BJ (cell line): ENCODE results near the gene HBZ. TPM values are rescaled to one million over a fixed set of nuclear protein-coding genes. Genes with fewer than 3 reads are reported as not detected.

ENCODE experiments used
- CTCF ChIA-PET: fragments of 350-600 bp; formaldehyde crosslinking; extraction: SDS; loops from one replicate; lab custom pipeline; 2021; ENCODE audit warnings: antibody characterized with exemption, inconsistent platforms; lab: Yijun Ruan, JAX
- POLR2A ChIA-PET: fragments of 300-600 bp; sonication (Branson Sonifier 250); formaldehyde crosslinking; extraction: SDS; loops from one replicate; lab custom pipeline; 2021; ENCODE audit warnings: antibody characterized with exemption; lab: Charles Lee
- DNase-seq: peaks from one replicate; pipeline ENCODE4 v3.0.0-alpha.2; 2011; ENCODE audit warnings: low read depth
- H3K27me3 ChIP-seq: 2 replicates; pipeline ENCODE4 v1.6.0; 2011; ENCODE audit warnings: low read length; ENCODE audit not compliant: control insufficient read depth, insufficient read depth
- H3K36me3 ChIP-seq: 2 replicates; pipeline ENCODE4 v1.5.1; 2011; ENCODE audit warnings: low read length; ENCODE audit not compliant: control insufficient read depth, insufficient read depth
- H3K4me3 ChIP-seq: 2 replicates; pipeline ENCODE4 v1.5.1; 2011; ENCODE audit warnings: low read depth, mild to moderate bottlenecking, control low read depth, low read length
- polyA plus RNA-seq: library from polyadenylated mRNA; depleted of rRNA; stranded (reverse); fragments of >200 nt; gene quantifications from 2 replicates; pipeline ENCODE4 v1.2.3, GENCODE V29; 2011
- TF ChIP-seq, protein P1 (sequence below): IDR thresholded peaks from 2 replicates; pipeline ENCODE4 v1.5.1; 2011; ENCODE audit warnings: low read depth, mild to moderate bottlenecking, control low read depth, inconsistent platforms, low read length, moderate library complexity; ENCODE audit not compliant: insufficient read depth

The HBZ gene
- polyA plus RNA-seq, 1 experiment, result not detected

DNA sequence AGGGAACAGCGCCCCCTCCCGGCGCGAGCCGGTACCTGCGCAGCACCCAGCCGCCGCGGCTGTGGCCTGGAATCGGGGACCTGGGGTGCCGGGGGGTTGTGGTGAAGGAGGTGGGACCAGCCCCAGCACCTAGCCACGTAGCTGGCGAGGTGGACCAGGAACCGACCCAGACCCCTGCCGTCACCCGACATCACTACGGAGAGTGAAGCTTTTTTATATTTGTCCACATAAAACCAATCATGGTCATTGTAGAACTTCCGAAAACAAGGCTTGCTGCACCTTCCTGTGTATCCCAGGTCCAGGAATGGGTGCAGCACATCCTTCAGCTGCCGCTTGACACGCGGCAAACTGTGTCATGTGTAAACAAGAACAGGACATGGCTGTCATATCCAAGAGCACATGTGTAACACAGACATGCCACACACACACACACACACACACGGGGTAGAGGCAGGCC lies 29.1 kb downstream of the HBZ start:
- ChIA-PET CTCF (interaction anchor here (0.6 to 2.3 kb wide), 20 partner anchors 10 to 181 kb away, joined by 3 to 16 read pairs (median 4); partner anchors contain the start of gene LUC7L), POLR2A (no interaction called here)
- Histone ChIP-seq H3K4me3 (no peak overlapping the region), H3K36me3 (no peaks in the 10 kb centered on the region; the same call in 1 of the 2 replicates), H3K27me3 (peaks cover 10% of the 10 kb centered on the region)
- no peak for DNase-seq
- TF ChIP-seq, protein P1, sequence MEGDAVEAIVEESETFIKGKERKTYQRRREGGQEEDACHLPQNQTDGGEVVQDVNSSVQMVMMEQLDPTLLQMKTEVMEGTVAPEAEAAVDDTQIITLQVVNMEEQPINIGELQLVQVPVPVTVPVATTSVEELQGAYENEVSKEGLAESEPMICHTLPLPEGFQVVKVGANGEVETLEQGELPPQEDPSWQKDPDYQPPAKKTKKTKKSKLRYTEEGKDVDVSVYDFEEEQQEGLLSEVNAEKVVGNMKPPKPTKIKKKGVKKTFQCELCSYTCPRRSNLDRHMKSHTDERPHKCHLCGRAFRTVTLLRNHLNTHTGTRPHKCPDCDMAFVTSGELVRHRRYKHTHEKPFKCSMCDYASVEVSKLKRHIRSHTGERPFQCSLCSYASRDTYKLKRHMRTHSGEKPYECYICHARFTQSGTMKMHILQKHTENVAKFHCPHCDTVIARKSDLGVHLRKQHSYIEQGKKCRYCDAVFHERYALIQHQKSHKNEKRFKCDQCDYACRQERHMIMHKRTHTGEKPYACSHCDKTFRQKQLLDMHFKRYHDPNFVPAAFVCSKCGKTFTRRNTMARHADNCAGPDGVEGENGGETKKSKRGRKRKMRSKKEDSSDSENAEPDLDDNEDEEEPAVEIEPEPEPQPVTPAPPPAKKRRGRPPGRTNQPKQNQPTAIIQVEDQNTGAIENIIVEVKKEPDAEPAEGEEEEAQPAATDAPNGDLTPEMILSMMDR, result peak; percentile 89

DNA sequence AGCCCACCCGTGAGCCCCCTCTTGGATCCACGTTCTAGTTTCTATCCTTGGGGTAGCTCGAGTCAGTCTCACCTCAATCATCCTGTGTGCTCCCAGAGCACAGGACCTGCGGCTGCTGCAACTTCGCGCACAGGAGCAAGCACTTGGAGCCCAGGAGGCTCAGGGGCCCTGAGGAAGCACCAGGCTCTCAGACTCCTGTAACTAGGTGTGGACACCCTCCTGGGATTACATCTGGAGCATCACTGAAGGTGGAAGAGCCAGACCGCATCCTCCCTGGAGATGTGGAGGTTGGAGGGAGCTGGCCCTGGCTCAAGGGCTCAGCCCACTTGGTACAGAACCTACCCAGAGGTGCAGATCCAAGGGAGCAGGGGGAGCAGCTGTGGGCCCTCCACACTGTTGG lies 30.6 kb downstream of the HBZ start:
- ChIA-PET CTCF (interaction anchor here (0.8 to 2.0 kb wide), 2 partner anchors 118 to 179 kb away, joined by 3 to 9 read pairs; no protein-coding TSS in a partner anchor), POLR2A (interaction anchor here (0.6 kb wide), 1 partner anchor 78 kb away, joined by 4 read pairs; no protein-coding TSS in a partner anchor)
- TF ChIP-seq, protein P1, result no peak
- DNase-seq, result no peak
- H3K4me3 ChIP-seq, result no peak overlapping the region
- H3K27me3 ChIP-seq, result peaks cover 5% of the 10 kb centered on the region
- peaks cover 5% of the 10 kb centered on the region for H3K36me3 ChIP-seq

DNA sequence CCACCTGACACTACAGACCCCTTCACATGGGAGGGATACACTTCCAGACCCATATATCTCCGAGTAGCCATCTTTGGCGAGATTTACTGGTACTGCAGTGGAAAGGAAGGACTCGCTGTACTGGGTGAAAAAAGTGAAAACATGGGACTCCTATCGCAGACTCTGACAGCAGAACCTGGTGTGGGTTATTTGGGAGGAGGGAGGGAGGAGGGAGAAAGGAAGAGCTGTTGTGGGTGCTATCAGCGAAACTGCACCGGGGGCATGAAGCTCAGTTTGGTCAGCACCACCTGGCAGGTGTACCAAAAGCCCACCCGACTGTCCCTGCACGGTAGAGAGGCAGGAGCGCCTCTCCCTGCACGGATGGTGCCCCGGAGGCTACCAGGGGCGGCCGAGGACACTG lies 32.8 kb downstream of the HBZ start:
- TF ChIP-seq, protein P1, result no peak
- Histone ChIP-seq H3K36me3 (peaks cover 17% of the 10 kb centered on the region), H3K27me3 (no peaks in the 10 kb centered on the region), H3K4me3 (no peak overlapping the region)
- ChIA-PET POLR2A (no interaction called here), CTCF (no interaction called here)
- DNase-seq, result no peak

DNA sequence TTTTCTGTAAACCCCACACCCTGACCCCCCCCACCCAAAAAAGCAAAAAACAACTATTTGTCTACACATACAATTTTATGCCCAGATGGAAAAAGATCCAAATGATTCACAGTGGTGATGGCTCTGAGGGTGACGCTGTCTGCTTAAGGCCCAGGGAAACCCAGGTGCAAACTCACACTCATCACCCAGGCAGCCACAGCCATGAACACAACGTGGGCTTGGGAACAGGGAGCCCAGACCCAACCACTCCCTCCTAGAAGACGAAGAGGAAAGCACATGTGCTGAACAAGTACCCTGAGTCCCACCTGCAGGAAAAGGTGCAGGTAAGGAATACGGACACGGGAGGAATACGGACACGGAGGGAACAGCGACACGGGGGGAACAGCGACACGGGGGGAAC lies 33.2 kb downstream of the HBZ start:
- TF ChIP-seq, protein P1, result no peak
- Histone ChIP-seq H3K4me3 (no peak overlapping the region), H3K27me3 (no peaks in the 10 kb centered on the region), H3K36me3 (peaks cover 20% of the 10 kb centered on the region)
- CTCF ChIA-PET, result no interaction called here
- no peak for DNase-seq
- POLR2A ChIA-PET, result no interaction called here

DNA sequence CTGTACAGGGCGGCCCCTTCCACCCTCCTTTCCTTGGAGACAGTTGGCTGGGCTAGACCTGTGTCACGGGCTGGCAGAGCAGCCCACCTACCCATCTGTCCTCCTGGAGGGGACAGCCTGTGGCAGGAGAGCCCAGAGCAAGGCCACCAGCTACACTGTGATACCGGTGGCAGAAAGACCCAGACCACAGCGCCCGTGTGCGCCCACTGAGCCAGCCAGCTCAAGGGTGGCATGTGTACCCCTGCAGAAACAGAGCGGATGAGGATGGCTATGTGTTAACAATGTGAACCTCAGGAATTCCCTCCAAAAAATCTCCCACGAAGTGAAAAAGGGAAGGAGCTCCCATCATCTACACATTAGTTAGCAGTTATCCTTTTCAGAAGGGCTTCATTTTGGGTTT lies 34.9 kb downstream of the HBZ start:
- ChIA-PET CTCF (no interaction called here), POLR2A (no interaction called here)
- TF ChIP-seq, protein P1, result no peak
- peaks cover 29% of the 10 kb centered on the region for H3K36me3 ChIP-seq
- no peaks in the 10 kb centered on the region for H3K27me3 ChIP-seq
- no peak overlapping the region for H3K4me3 ChIP-seq
- no peak for DNase-seq
